Natural killer cell (primary cell): ENCODE data around the gene ERBB2. TPM values are rescaled to one million over a fixed set of nuclear protein-coding genes. Genes with fewer than 3 reads are reported as not detected.

Experiments used
- ATAC-seq, 3 donors: fragments of 150-1000 bp in 2 of 3; fragments of 200-7000 bp in 1 of 3; cut with Tn5 transposase; 1 replicate in 1 of 3; 2 replicates in 2 of 3; pipeline ENCODE4 v1.10.0; 2021; ENCODE audit warnings: mild to moderate bottlenecking in 2 of 3, moderate library complexity in 2 of 3
- DNase-seq, 2 donors: peaks; one replicate each; pipeline versions ENCODE4 v3.0.0 to v3.0.0-alpha.2; 2013 to 2021; ENCODE audit warnings: mixed read lengths in 1 of 2
- H3K27ac ChIP-seq: one replicate; pipeline ENCODE4 v1.5.1; 2013; ENCODE audit warnings: mild to moderate bottlenecking, low read length
- H3K27me3 ChIP-seq: one replicate; pipeline ENCODE4 v1.6.1; 2013; ENCODE audit warnings: low read length; ENCODE audit not compliant: control insufficient read depth, insufficient read depth
- H3K36me3 ChIP-seq: one replicate; pipeline ENCODE4 v1.6.1; 2013; ENCODE audit warnings: low read length; ENCODE audit not compliant: control insufficient read depth, insufficient read depth
- H3K4me1 ChIP-seq: one replicate; pipeline ENCODE4 v1.6.1; 2013; ENCODE audit warnings: low read length; ENCODE audit not compliant: control insufficient read depth, insufficient read depth
- H3K4me3 ChIP-seq: one replicate; pipeline ENCODE4 v1.5.1; 2013; ENCODE audit warnings: low read length
- H3K9me3 ChIP-seq: one replicate; pipeline ENCODE4 v1.6.1; 2013; ENCODE audit warnings: low read length; ENCODE audit not compliant: control insufficient read depth, insufficient read depth
- H3K27ac Mint-ChIP-seq, 2 donors: one replicate each; pipeline ENCODE4 v1.8.0; 2022; ENCODE audit warnings: mild to moderate bottlenecking in 2 of 2, mixed read lengths in 2 of 2, moderate library complexity in 1 of 2
- H3K27me3 Mint-ChIP-seq, 2 donors: one replicate each; pipeline ENCODE4 v1.8.0; 2022; ENCODE audit warnings: low read depth in 2 of 2, mixed read lengths in 2 of 2
- H3K36me3 Mint-ChIP-seq: one replicate; pipeline ENCODE4 v1.8.0; 2022; ENCODE audit warnings: mixed read lengths
- H3K4me1 Mint-ChIP-seq, 2 donors: one replicate each; pipeline ENCODE4 v1.8.0; 2022; ENCODE audit warnings: mixed read lengths in 2 of 2
- H3K4me3 Mint-ChIP-seq: one replicate; pipeline ENCODE4 v1.8.0; 2022; ENCODE audit warnings: mild to moderate bottlenecking, moderate library complexity, mixed read lengths
- H3K9me3 Mint-ChIP-seq, 2 donors: one replicate each; pipeline ENCODE4 v1.8.0; 2022; ENCODE audit warnings: mixed read lengths in 2 of 2
- WGBS: methylation state at CpG from one replicate; pipeline ENCODE4 v1.1.7; 2013; ENCODE audit warnings: missing lambda C conversion rate; ENCODE audit not compliant: insufficient coverage; 5-methylcytosine and 5-hydroxymethylcytosine counted together
- intact Hi-C: fragments of 100-400 bp; cut with micrococcal nuclease; formaldehyde crosslinking; loops from one replicate; pipeline ENCODE4 v1.14.2; 2022
- total RNA-seq, 4 donors: library from RNA; stranded (reverse); fragments of 120-200 nt in 1 of 4; gene quantifications; one replicate each; pipeline versions ENCODE4 v1.2.3 to v1.2.4, GENCODE V29; 2013 to 2022
- TF ChIP-seq, protein P1 (sequence below): fragments of 200-600 bp; IDR thresholded peaks from one replicate; pipeline ENCODE4 v1.8.0; 2022; ENCODE audit warnings: antibody characterized with exemption

The ERBB2 gene
- total RNA-seq, 3 donors from 2014 or later (not counting 1 experiment from before 2014, with no cell fraction given): 77.6 to 115 (median 82.1) TPM

DNA sequence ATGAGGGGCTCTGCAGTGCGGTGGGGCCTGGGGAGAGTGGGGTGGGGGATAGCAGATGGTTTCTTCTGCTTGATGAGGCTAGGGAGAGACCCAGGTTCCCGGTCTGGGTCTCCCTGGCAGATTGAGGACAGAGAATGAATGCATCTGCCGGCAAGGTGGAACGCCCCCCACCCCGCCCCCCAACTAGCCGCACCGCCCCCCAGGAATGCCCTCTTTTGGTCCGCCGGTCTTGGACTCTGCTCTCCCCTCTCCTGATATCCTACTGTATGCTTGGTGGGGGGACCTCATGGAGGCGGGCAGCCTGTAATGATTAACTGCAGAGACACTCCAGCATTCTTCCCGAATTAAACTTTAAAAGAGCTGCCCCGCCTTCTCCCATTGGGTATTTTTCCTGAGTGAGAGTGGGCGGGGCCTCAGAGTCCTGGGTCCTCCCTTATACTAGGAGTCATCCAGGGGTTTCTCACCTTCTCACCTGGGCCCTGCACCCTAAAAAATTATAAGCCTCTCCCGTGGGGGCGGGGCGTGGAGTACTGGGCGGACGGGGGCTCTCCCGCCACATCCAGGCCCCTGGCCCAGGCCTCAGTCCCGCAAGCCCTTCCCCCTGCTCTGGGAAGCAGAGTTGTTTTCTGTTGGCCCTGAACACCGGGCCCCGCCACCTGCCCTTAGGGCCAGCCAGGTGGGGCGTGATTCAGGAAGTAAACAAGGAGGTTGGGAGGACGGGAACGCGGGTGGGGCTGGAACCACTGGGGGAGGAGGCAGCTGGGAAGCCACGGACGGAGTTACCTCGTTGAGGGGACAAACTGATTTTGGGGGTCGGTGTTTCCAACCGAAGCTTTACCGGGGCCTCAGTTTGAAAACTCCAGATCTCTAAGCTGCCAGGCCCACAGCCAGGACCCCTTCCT, 39.4 kb downstream of the ERBB2 start:
- H3K4me1 Mint-ChIP-seq: peaks cover 6 to 20% of the 10 kb centered on the region in 2 donors
- H3K4me3 ChIP-seq: no peak overlapping the region
- H3K27ac Mint-ChIP-seq: peak overlapping the region; percentile 51 to 91
- H3K27ac ChIP-seq: no peak overlapping the region
- ATAC-seq (peak in 1 of 3 donors; percentile 28), DNase-seq (no peak)
- peak overlapping the region; percentile 13 for H3K4me3 Mint-ChIP-seq
- no peaks in the 10 kb centered on the region for H3K36me3 Mint-ChIP-seq
- H3K27me3 ChIP-seq: peaks cover 21% of the 10 kb centered on the region
- TF ChIP-seq, protein P1, sequence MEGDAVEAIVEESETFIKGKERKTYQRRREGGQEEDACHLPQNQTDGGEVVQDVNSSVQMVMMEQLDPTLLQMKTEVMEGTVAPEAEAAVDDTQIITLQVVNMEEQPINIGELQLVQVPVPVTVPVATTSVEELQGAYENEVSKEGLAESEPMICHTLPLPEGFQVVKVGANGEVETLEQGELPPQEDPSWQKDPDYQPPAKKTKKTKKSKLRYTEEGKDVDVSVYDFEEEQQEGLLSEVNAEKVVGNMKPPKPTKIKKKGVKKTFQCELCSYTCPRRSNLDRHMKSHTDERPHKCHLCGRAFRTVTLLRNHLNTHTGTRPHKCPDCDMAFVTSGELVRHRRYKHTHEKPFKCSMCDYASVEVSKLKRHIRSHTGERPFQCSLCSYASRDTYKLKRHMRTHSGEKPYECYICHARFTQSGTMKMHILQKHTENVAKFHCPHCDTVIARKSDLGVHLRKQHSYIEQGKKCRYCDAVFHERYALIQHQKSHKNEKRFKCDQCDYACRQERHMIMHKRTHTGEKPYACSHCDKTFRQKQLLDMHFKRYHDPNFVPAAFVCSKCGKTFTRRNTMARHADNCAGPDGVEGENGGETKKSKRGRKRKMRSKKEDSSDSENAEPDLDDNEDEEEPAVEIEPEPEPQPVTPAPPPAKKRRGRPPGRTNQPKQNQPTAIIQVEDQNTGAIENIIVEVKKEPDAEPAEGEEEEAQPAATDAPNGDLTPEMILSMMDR: no peak
- H3K27me3 Mint-ChIP-seq: peaks cover 18 to 27% of the 10 kb centered on the region in 2 donors
- intact Hi-C loops: loop anchor here (10.0 kb wide), 1 partner anchor 64 kb away; no protein-coding TSS in a partner anchor
- H3K36me3 ChIP-seq: no peaks in the 10 kb centered on the region
- WGBS: 33% methylated on average over 24 of the region's 32 CpGs
- peaks cover 22% of the 10 kb centered on the region for H3K4me1 ChIP-seq
- H3K9me3 ChIP-seq: no peaks in the 10 kb centered on the region
- H3K9me3 Mint-ChIP-seq: no peaks in the 10 kb centered on the region

DNA sequence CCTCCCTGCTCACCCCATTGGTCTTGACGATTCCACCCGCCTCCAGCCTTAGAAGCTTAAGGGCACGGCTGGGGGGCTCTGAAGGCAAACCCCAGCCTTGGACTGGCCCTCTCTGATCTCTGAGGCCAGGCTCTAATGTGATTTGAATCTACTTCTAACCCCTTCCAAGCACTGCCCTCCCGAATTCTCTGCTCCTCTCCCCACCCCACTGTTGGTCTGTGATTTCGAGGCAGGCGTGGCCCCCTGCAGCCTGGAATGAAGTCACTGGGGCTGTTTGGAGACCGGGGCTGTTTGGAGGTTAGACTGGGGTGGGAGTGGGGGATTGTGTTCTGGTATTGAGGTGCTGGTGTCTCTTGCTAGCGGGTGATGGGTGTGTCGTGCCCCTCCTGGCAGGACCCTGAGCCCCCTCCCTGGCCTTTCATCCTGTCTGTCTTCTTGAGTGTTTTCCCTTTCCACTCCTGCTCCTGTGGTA, 40.1 kb downstream of the ERBB2 start:
- H3K36me3 ChIP-seq: no peaks in the 10 kb centered on the region
- H3K4me3 ChIP-seq: no peak overlapping the region
- H3K4me1 Mint-ChIP-seq: peaks cover 6 to 20% of the 10 kb centered on the region in 2 donors
- H3K27ac Mint-ChIP-seq: peak overlapping the region in 1 of 2 donors; percentile 91
- peaks cover 18 to 27% of the 10 kb centered on the region in 2 donors for H3K27me3 Mint-ChIP-seq
- no peak for DNase-seq
- intact Hi-C loops: loop anchor here (10.0 kb wide), 1 partner anchor 65 kb away; no protein-coding TSS in a partner anchor
- 77% methylated on average over 8 of the region's 9 CpGs for WGBS
- no peak overlapping the region for H3K4me3 Mint-ChIP-seq
- no peak for ATAC-seq
- H3K27me3 ChIP-seq: peaks cover 21% of the 10 kb centered on the region
- no peak overlapping the region for H3K27ac ChIP-seq
- no peaks in the 10 kb centered on the region for H3K9me3 Mint-ChIP-seq
- H3K36me3 Mint-ChIP-seq: no peaks in the 10 kb centered on the region
- H3K9me3 ChIP-seq: no peaks in the 10 kb centered on the region
- H3K4me1 ChIP-seq: peaks cover 22% of the 10 kb centered on the region
- TF ChIP-seq, protein P1: no peak

DNA sequence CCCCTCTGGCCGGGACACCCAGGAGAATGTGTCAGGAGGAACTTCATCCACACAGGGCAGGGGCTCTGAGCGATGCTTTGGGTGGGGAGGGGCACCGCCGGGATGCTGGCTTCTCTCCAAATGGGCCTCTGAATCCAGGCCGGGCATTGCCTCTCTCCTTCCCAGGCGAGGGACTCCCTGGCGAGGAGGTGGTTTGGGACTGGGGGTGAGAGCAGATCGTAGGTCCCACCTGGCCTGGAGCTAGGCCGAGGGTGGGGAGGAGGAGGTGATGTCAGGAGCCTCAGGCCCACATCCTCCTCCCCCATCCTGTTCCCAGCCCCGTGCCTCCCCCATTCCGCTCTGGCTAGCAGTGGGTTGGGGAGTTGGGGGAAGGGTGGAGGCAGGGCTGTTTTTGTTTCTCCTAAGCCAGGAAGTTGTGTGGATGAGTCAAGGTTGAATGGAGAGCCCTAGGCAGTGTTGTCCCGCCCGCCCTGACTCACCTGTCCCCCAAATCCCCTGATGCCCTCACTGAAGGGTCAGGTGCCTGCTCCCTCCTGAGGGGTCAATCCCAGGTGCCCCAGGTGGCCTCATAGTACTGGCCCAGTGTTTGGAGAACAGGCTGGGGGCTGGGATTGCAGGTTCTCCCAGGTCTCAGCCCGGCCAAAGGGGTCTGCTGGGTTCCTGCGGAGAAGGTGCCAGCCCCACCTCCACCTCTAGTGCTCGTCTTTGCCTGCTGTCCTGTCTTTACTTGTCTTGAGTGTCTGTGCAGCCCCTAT, 40.7 kb downstream of the ERBB2 start:
- DNase-seq: no peak
- intact Hi-C loops: no loop called here
- H3K4me1 ChIP-seq: peaks cover 22% of the 10 kb centered on the region
- Mint-ChIP-seq H3K36me3 (no peaks in the 10 kb centered on the region), H3K27ac (peak overlapping the region in 1 of 2 donors; percentile 91), H3K4me3 (no peak overlapping the region), H3K27me3 (peaks cover 18 to 27% of the 10 kb centered on the region in 2 donors), H3K9me3 (no peaks in the 10 kb centered on the region), H3K4me1 (peaks cover 6 to 20% of the 10 kb centered on the region in 2 donors)
- WGBS: 80% methylated on average over 8 of the region's 16 CpGs
- peaks cover 21% of the 10 kb centered on the region for H3K27me3 ChIP-seq
- no peak overlapping the region for H3K27ac ChIP-seq
- ATAC-seq: no peak
- TF ChIP-seq, protein P1: no peak
- H3K9me3 ChIP-seq: no peaks in the 10 kb centered on the region
- no peaks in the 10 kb centered on the region for H3K36me3 ChIP-seq
- no peak overlapping the region for H3K4me3 ChIP-seq
